SKM-1 treated with dmso at 0.1 percent for 144 hours (cell line): Measurements from ENCODE around the gene FLRT1.

Source experiments
- DNase-seq: peaks from one replicate; lab custom pipeline; 2025; ENCODE audit not compliant: unreplicated experiment; lab: John Stamatoyannopoulos, UW

FLRT1 gene

GRCh38 chr11:64084146-64084950 lies 48.6 kb downstream of the FLRT1 start:
- no peak for DNase-seq

- DNase-seq = no peak
Measured at GRCh38 chr11:64084951-64085710, 49.4 kb downstream of the FLRT1 start.
